HG03175 (cell line): ENCODE measurements around the gene ACCS.

Experiments used
- ATAC-seq: cut with Tn5 transposase; IDR thresholded peaks from one replicate; pipeline ENCODE4 v1.9.1; 2021; ENCODE audit warnings: mild to moderate bottlenecking, moderate library complexity; ENCODE audit not compliant: unreplicated experiment

The ACCS gene

GRCh38 chr11:44128729-44129128, 62.7 kb downstream of the ACCS start:
- no peak for ATAC-seq

- no peak for ATAC-seq
These were observed 64.7 kb downstream of the ACCS start for GRCh38 chr11:44130751-44131150.

- no peak for ATAC-seq
These were observed 67.4 kb downstream of the ACCS start for GRCh38 chr11:44133335-44133946.
